OCI-M2 (cell line): Measurements from ENCODE around the gene SRBD1.

Experiments used
- DNase-seq: peaks from one replicate; lab custom pipeline; 2025; ENCODE audit not compliant: unreplicated experiment; lab: John Stamatoyannopoulos, UW

Gene SRBD1

GRCh38 chr2:45380131-45380836 is 230.8 kb downstream of the SRBD1 start:
- DNase-seq, result no peak

GRCh38 chr2:45379399-45380087 is 231.5 kb downstream of the SRBD1 start:
- DNase-seq, result no peak

GRCh38 chr2:45373534-45373933 is 237.5 kb downstream of the SRBD1 start:
- no peak for DNase-seq

GRCh38 chr2:45370369-45370768 is 240.7 kb downstream of the SRBD1 start:
- no peak for DNase-seq

GRCh38 chr2:45368792-45369191 is 242.3 kb downstream of the SRBD1 start:
- no peak for DNase-seq

GRCh38 chr2:45361666-45362065 is 249.4 kb downstream of the SRBD1 start:
- no peak for DNase-seq

- no peak for DNase-seq
These were observed 256.3 kb downstream of the SRBD1 start for GRCh38 chr2:45354776-45355175.

GRCh38 chr2:45353879-45354278 is 257.2 kb downstream of the SRBD1 start:
- DNase-seq, result no peak

GRCh38 chr2:45352506-45352905 is 258.6 kb downstream of the SRBD1 start:
- no peak for DNase-seq

GRCh38 chr2:45345331-45346234 is 265.5 kb downstream of the SRBD1 start:
- DNase-seq, result no peak

GRCh38 chr2:45344502-45344901 is 266.6 kb downstream of the SRBD1 start:
- DNase-seq, result no peak

- no peak for DNase-seq
These were observed 267.0 kb downstream of the SRBD1 start for GRCh38 chr2:45344071-45344470.

- no peak for DNase-seq
These were observed 267.6 kb downstream of the SRBD1 start for GRCh38 chr2:45343251-45344017.

- DNase-seq, result no peak
These were observed 270.7 kb downstream of the SRBD1 start for GRCh38 chr2:45340318-45340717.

- DNase-seq, result no peak
These were observed 271.8 kb downstream of the SRBD1 start for GRCh38 chr2:45339253-45339652.
